HepG2 (cell line): ENCODE measurements around the gene PPIP5K1.

ENCODE experiments used
- MATR3 ChIP-seq: sonication (generic); formaldehyde crosslinking; IDR thresholded peaks from 2 replicates; pipeline ENCODE4 v1.4.0; 2020; ENCODE audit warnings: missing genetic modification reagents
- ZNF569 ChIP-seq: sonication (generic); formaldehyde crosslinking; IDR thresholded peaks from 2 replicates; pipeline ENCODE4 v1.5.0; 2020; ENCODE audit warnings: mild to moderate bottlenecking, missing genetic modification reagents, moderate library complexity, borderline replicate concordance

GRCh38 chr15:43517354-43518196 lies 72.4 kb downstream of the PPIP5K1 start, which contains the start of gene MAP1A:
- TF ChIP-seq ZNF569: no peak
- no peak for TF ChIP-seq MATR3 (CRISPR knock-in tag)
